Endothelial cell of umbilical vein (primary cell): ENCODE data around the gene TM9SF3. TPM values are rescaled to one million over a fixed set of nuclear protein-coding genes. Genes with fewer than 3 reads are reported as not detected.

Experiments used
- BruUV-seq: library from RNA; stranded (reverse); fragments of 400-500 nt; replicated peaks from 2 replicates; lab custom pipeline; 2021; lab: Mats Ljungman, UMichigan
- CTCF ChIA-PET: fragments of 300-600, 350-600 bp; sonication (Branson Sonifier 250); formaldehyde crosslinking; loops from one replicate; lab custom pipeline; 2021; ENCODE audit warnings: antibody characterized with exemption, inconsistent platforms; lab: Charles Lee
- POLR2A ChIA-PET: fragments of 300-600, 350-600 bp; sonication (Branson Sonifier 250); formaldehyde crosslinking; loops from one replicate; lab custom pipeline; 2021; ENCODE audit warnings: antibody characterized with exemption, inconsistent platforms; lab: Charles Lee
- DNase-seq: peaks from one replicate; pipeline ENCODE4 v3.0.0-alpha.2; 2011; ENCODE audit warnings: low read depth, low spot score
- FAIRE-seq: peaks from 2 replicates; lab custom pipeline; 2011; peaks lifted over from hg19 to GRCh38; lab: Jason Lieb, UNC
- H2AFZ ChIP-seq: 2 replicates; pipeline ENCODE4 v1.6.0; 2012; ENCODE audit warnings: low read depth, low read length, control low read depth, inconsistent platforms
- H3K27ac ChIP-seq: 2 replicates; pipeline ENCODE4 v1.5.1; 2011; ENCODE audit warnings: low read depth, mild to moderate bottlenecking, control low read depth, low read length, moderate library complexity; ENCODE audit not compliant: insufficient read depth
- H3K27me3 ChIP-seq, 2 experiments: 2 replicates each; pipeline versions ENCODE4 v1.6.0 to v1.6.1; 2011; ENCODE audit warnings: low read length in 2 of 2, mixed read lengths in 1 of 2; ENCODE audit not compliant: control insufficient read depth in 2 of 2, insufficient read depth in 2 of 2
- H3K36me3 ChIP-seq, 2 experiments: 2 replicates in 1 of 2; 3 replicates in 1 of 2; pipeline ENCODE4 v1.5.1; 2011; ENCODE audit warnings: low read length in 2 of 2, mild to moderate bottlenecking in 1 of 2, moderate library complexity in 1 of 2; ENCODE audit not compliant: control insufficient read depth in 2 of 2, insufficient read depth in 2 of 2; ENCODE audit errors: extremely low read depth in 1 of 2
- H3K4me1 ChIP-seq: 3 replicates; pipeline ENCODE4 v1.5.1; 2011; ENCODE audit warnings: mild to moderate bottlenecking, low read length; ENCODE audit not compliant: control insufficient read depth, insufficient read depth; ENCODE audit errors: extremely low read depth
- H3K4me2 ChIP-seq: 2 replicates; pipeline ENCODE4 v1.6.1; 2011; ENCODE audit warnings: low read length, control low read depth, mixed read lengths; ENCODE audit not compliant: insufficient read depth
- H3K4me3 ChIP-seq, 3 experiments: fragments of 200-600 bp in 1 of 3; sonication (generic), shearing (Covaris generic) in 1 of 3; replicated peaks in 1 of 3; 2 replicates each; pipeline ENCODE4 v1.5.1; 2011 to 2016; ENCODE audit warnings: control low read depth in 3 of 3, low read length in 3 of 3, mild to moderate bottlenecking in 2 of 3, inconsistent platforms in 1 of 3, low read depth in 1 of 3, moderate library complexity in 1 of 3; ENCODE audit not compliant: insufficient read depth in 1 of 3
- H3K79me2 ChIP-seq: 2 replicates; pipeline ENCODE4 v1.6.0; 2012; ENCODE audit warnings: low read length, inconsistent platforms; ENCODE audit not compliant: control insufficient read depth, insufficient read depth
- H3K9ac ChIP-seq: replicated peaks from 2 replicates; pipeline ENCODE3; 2011; ENCODE audit warnings: low read length, control low read depth; ENCODE audit not compliant: insufficient read depth; ENCODE audit errors: extremely low read depth
- H3K9me1 ChIP-seq: replicated peaks from 3 replicates; pipeline ENCODE4 v1.6.0; 2011; ENCODE audit warnings: mild to moderate bottlenecking, low read length; ENCODE audit not compliant: control insufficient read depth, insufficient read depth; ENCODE audit errors: extremely low read depth
- H3K9me3 ChIP-seq: replicated peaks from 2 replicates; pipeline ENCODE4 v1.5.1; 2012; ENCODE audit warnings: low read length, inconsistent platforms; ENCODE audit not compliant: control insufficient read depth, insufficient read depth
- H4K20me1 ChIP-seq: replicated peaks from 2 replicates; pipeline ENCODE3; 2011; ENCODE audit warnings: mild to moderate bottlenecking, low read length; ENCODE audit not compliant: control insufficient read depth, insufficient read depth; ENCODE audit errors: extremely low read depth
- EZH2 ChIP-seq: IDR thresholded peaks from 2 replicates; pipeline ENCODE4 v1.6.1; 2012; ENCODE audit warnings: borderline replicate concordance, low read depth, mild to moderate bottlenecking, moderate library complexity, low read length, inconsistent platforms; ENCODE audit not compliant: severe bottlenecking
- FOS ChIP-seq: IDR thresholded peaks from 2 replicates; pipeline ENCODE4 v1.6.1; 2011; ENCODE audit warnings: mild to moderate bottlenecking, low read length, moderate library complexity, borderline replicate concordance; ENCODE audit not compliant: insufficient read depth
- GATA2 ChIP-seq: IDR thresholded peaks from 2 replicates; pipeline ENCODE4 v1.7.0; 2011; ENCODE audit warnings: low read depth, mild to moderate bottlenecking, moderate library complexity, mixed read lengths, low read length; ENCODE audit not compliant: insufficient read length, insufficient read depth
- JUN ChIP-seq: IDR thresholded peaks from 2 replicates; pipeline ENCODE4 v1.6.1; 2011; ENCODE audit warnings: borderline replicate concordance, low read depth; ENCODE audit not compliant: insufficient read length, insufficient read depth
- MYC ChIP-seq: IDR thresholded peaks from one replicate; pipeline ENCODE4 v1.6.1; 2011; ENCODE audit warnings: mild to moderate bottlenecking, low read depth, low read length
- POLR2A ChIP-seq: IDR thresholded peaks from 2 replicates; pipeline ENCODE4 v1.6.1; 2012; ENCODE audit warnings: low read depth, mild to moderate bottlenecking, control low read depth, low read length
- POLR2AphosphoS5 ChIP-seq: IDR thresholded peaks from 2 replicates; pipeline ENCODE4 v1.6.1; 2012; ENCODE audit warnings: low read depth, mild to moderate bottlenecking, control low read depth, low read length, moderate library complexity; ENCODE audit not compliant: insufficient read depth
- dilution Hi-C: fragments of 300-500 bp; cut with MboI; formaldehyde crosslinking; loops from one replicate; pipeline ENCODE4 v1.15.0; 2019; ENCODE audit warnings: low sequenced_read_pairs; ENCODE audit not compliant: extremely low pct_ligation_motif_present
- intact Hi-C: fragments of 100-400 bp; cut with micrococcal nuclease; formaldehyde crosslinking; loops from one replicate; pipeline ENCODE4 v1.10.0; 2022
- polyA plus RNA-seq, 4 experiments: library from polyadenylated mRNA; depleted of rRNA in 3 of 4; stranded (reverse) in 3 of 4; unstranded in 1 of 4; fragments of >200 nt; gene quantifications; 2 replicates each; pipeline versions ENCODE4 v1.2.1 to v1.2.3, GENCODE V29; 2011 to 2012; ENCODE audit warnings: missing spikeins in 1 of 4
- total RNA-seq: library from RNA; stranded (reverse); gene quantifications from 2 replicates; pipeline ENCODE4 v1.2.3, GENCODE V29; 2021
- TF ChIP-seq, protein P1 (sequence below), 2 donors: IDR thresholded peaks; 1 replicate in 1 of 2; 2 replicates in 1 of 2; pipeline ENCODE4 v1.5.1; 2011; ENCODE audit warnings: low read length in 2 of 2, mild to moderate bottlenecking in 2 of 2, moderate library complexity in 2 of 2, control low read depth in 1 of 2, inconsistent platforms in 1 of 2, low read depth in 1 of 2; ENCODE audit not compliant: insufficient read depth in 1 of 2; ENCODE audit errors: extremely low read depth in 1 of 2
- TF ChIP-seq, protein P2 (sequence below): IDR thresholded peaks from 2 replicates; pipeline ENCODE4 v1.6.1; 2011; ENCODE audit not compliant: insufficient read depth, insufficient read length

The TM9SF3 gene
- total and polyA plus RNA-seq, 2 donors (not counting 3 experiments of a cell fraction or from before 2014, with no cell fraction given) = 133 to 144 TPM

DNA sequence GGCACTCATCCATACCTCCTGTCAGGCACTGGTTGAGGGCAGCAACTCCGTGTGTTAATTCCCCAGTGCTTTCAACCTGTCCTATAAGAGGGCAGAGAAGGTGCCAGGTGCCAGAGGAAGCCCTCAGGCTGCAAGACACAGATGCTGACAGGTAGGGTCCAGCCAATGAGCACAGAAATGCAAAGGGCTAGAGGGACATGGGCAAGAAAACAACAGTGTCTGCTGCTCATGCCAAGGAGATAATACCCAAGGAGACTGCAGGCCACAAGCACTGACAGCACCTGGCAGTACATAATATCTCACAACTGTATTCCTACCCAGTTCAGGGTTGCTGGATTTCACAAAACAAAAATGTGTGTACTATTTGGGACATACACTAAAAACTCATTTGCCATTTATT, 38.4 kb upstream of the TM9SF3 start:
- no peak for DNase-seq
- Histone ChIP-seq H3K4me1 (no peaks in the 10 kb centered on the region), H3K9me3 (no peaks in the 10 kb centered on the region), H3K4me2 (no peak overlapping the region), H3K4me3 (no peak overlapping the region), H2AFZ (no peak overlapping the region), H3K36me3 (no peaks in the 10 kb centered on the region), H3K9ac (no peak overlapping the region), H3K27ac (no peak overlapping the region), H4K20me1 (no peaks in the 10 kb centered on the region), H3K79me2 (no peaks in the 10 kb centered on the region), H3K9me1 (no peaks in the 10 kb centered on the region), H3K27me3 (no peaks in the 10 kb centered on the region)
- intact Hi-C loops (no loop called here), dilution Hi-C loops (no loop called here)
- CTCF ChIA-PET = interaction anchor here (1.0 kb wide), 1 partner anchor 16 kb away, joined by 3 read pairs; no protein-coding TSS in a partner anchor
- POLR2A ChIA-PET = no interaction called here
- no peak for FAIRE-seq
- BruUV-seq = no TSS peak
- no peak for TF ChIP-seq JUN
- no peak for TF ChIP-seq EZH2
- TF ChIP-seq POLR2A = no peak
- no peak for TF ChIP-seq MYC
- no peak for TF ChIP-seq FOS
- no peak for TF ChIP-seq POLR2AphosphoS5
- TF ChIP-seq, protein P1, sequence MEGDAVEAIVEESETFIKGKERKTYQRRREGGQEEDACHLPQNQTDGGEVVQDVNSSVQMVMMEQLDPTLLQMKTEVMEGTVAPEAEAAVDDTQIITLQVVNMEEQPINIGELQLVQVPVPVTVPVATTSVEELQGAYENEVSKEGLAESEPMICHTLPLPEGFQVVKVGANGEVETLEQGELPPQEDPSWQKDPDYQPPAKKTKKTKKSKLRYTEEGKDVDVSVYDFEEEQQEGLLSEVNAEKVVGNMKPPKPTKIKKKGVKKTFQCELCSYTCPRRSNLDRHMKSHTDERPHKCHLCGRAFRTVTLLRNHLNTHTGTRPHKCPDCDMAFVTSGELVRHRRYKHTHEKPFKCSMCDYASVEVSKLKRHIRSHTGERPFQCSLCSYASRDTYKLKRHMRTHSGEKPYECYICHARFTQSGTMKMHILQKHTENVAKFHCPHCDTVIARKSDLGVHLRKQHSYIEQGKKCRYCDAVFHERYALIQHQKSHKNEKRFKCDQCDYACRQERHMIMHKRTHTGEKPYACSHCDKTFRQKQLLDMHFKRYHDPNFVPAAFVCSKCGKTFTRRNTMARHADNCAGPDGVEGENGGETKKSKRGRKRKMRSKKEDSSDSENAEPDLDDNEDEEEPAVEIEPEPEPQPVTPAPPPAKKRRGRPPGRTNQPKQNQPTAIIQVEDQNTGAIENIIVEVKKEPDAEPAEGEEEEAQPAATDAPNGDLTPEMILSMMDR (IDR thresholded peaks at IDR 0.05; ENCODE audit: extremely low read depth in 1 of 2, insufficient read depth in 1 of 2, low read depth in 1 of 2, low read length in 2 of 2) = no peak
- TF ChIP-seq GATA2 = no peak
- TF ChIP-seq, protein P2, sequence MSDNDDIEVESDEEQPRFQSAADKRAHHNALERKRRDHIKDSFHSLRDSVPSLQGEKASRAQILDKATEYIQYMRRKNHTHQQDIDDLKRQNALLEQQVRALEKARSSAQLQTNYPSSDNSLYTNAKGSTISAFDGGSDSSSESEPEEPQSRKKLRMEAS = no peak
